H1 (cell line): ENCODE measurements around the gene TRPV4. TPM values are rescaled to one million over a fixed set of nuclear protein-coding genes. Genes with fewer than 3 reads are reported as not detected.

Source experiments
- CTCF ChIA-PET: fragments of 300-600 bp; sonication (Branson Sonifier 250); formaldehyde crosslinking; loops from one replicate; lab custom pipeline; 2021; ENCODE audit not compliant: partially characterized antibody; lab: Charles Lee
- POLR2A ChIA-PET: fragments of 300-600 bp; sonication (Branson Sonifier 250); formaldehyde crosslinking; loops from one replicate; lab custom pipeline; 2021; ENCODE audit warnings: inconsistent platforms; ENCODE audit not compliant: partially characterized antibody; lab: Charles Lee
- DNase-seq, 2 experiments: peaks; one replicate each; pipeline versions ENCODE4 v3.0.0 to v3.0.0-alpha.2; 2010 to 2022; ENCODE audit warnings: low spot score in 2 of 2, low read depth in 1 of 2, mixed read lengths in 1 of 2
- FAIRE-seq: peaks from 2 replicates; lab custom pipeline; 2011; peaks lifted over from hg19 to GRCh38; lab: Jason Lieb, UNC
- H2AFZ ChIP-seq: 2 replicates; pipeline ENCODE4 v1.8.1; 2012; ENCODE audit warnings: low read length, inconsistent platforms
- H2AK5ac ChIP-seq: 2 replicates; pipeline ENCODE4 v1.6.1; 2013; ENCODE audit warnings: low read depth, low read length
- H2BK120ac ChIP-seq: replicated peaks from 2 replicates; pipeline ENCODE3; 2013; ENCODE audit warnings: low read depth, low read length, inconsistent platforms
- H2BK12ac ChIP-seq: 2 replicates; pipeline ENCODE4 v1.6.1; 2013; ENCODE audit warnings: low read depth, low read length
- H2BK15ac ChIP-seq: 2 replicates; pipeline ENCODE4 v1.6.1; 2013; ENCODE audit warnings: low read length
- H2BK20ac ChIP-seq: 2 replicates; pipeline ENCODE4 v1.6.1; 2013; ENCODE audit warnings: low read length
- H2BK5ac ChIP-seq: 2 replicates; pipeline ENCODE4 v1.6.1; 2013; ENCODE audit warnings: low read depth, low read length
- H3K14ac ChIP-seq: 2 replicates; pipeline ENCODE4 v1.6.1; 2013; ENCODE audit warnings: inconsistent platforms; ENCODE audit not compliant: insufficient read length
- H3K18ac ChIP-seq: 2 replicates; pipeline ENCODE4 v1.6.1; 2013; ENCODE audit warnings: low read length; ENCODE audit errors: extremely low read depth
- H3K23ac ChIP-seq: 2 replicates; pipeline ENCODE4 v1.6.1; 2013; ENCODE audit warnings: inconsistent platforms; ENCODE audit not compliant: insufficient read length
- H3K23me2 ChIP-seq: 2 replicates; pipeline ENCODE4 v1.6.1; 2013; ENCODE audit warnings: low read depth, low read length
- H3K27ac ChIP-seq: 2 replicates; pipeline ENCODE4 v1.6.1; 2011; ENCODE audit warnings: low read depth, low read length, inconsistent platforms
- H3K27me3 ChIP-seq, 4 experiments: replicated peaks in 1 of 4; 1 replicate in 1 of 4; 2 replicates in 3 of 4; pipeline versions ENCODE4 v1.6.1 to v1.8.1; 2011 to 2013; ENCODE audit warnings: low read length in 3 of 4, mild to moderate bottlenecking in 3 of 4, inconsistent platforms in 2 of 4, mixed read lengths in 2 of 4, moderate library complexity in 1 of 4; ENCODE audit not compliant: control insufficient read depth in 3 of 4, insufficient read depth in 3 of 4; ENCODE audit errors: extremely low read depth in 1 of 4
- H3K36me3 ChIP-seq, 4 experiments: 2 replicates each; pipeline versions ENCODE4 v1.6.1 to v1.8.1; 2011 to 2013; ENCODE audit warnings: mild to moderate bottlenecking in 4 of 4, low read length in 3 of 4, moderate library complexity in 2 of 4, control low read depth in 1 of 4, inconsistent platforms in 1 of 4; ENCODE audit not compliant: insufficient read depth in 4 of 4, control insufficient read depth in 2 of 4
- H3K4ac ChIP-seq: replicated peaks from 2 replicates; pipeline ENCODE3; 2013; ENCODE audit warnings: low read length, low read depth, mixed read lengths, inconsistent platforms; ENCODE audit not compliant: insufficient read length
- H3K4me1 ChIP-seq, 4 experiments: replicated peaks in 1 of 4; 1 replicate in 1 of 4; 2 replicates in 3 of 4; pipeline versions ENCODE4 v1.6.1 to v1.8.1; 2011 to 2013; ENCODE audit warnings: low read length in 3 of 4, inconsistent platforms in 2 of 4, mixed read lengths in 1 of 4; ENCODE audit not compliant: insufficient read depth in 4 of 4, control insufficient read depth in 3 of 4
- H3K4me2 ChIP-seq, 2 experiments: 2 replicates each; pipeline versions ENCODE4 v1.6.1 to v1.8.1; 2011 to 2013; ENCODE audit warnings: low read depth in 2 of 2, low read length in 2 of 2, control low read depth in 1 of 2, inconsistent platforms in 1 of 2, mild to moderate bottlenecking in 1 of 2; ENCODE audit not compliant: insufficient read depth in 1 of 2
- H3K4me3 ChIP-seq, 4 experiments: fragments of 200-600, 300-600 bp in 1 of 4; sonication (generic), shearing (Covaris generic), sonication (Bioruptor Twin) in 1 of 4; 2 replicates each; pipeline versions ENCODE4 v1.5.1 to v1.8.1; 2011 to 2016; ENCODE audit warnings: low read length in 4 of 4, low read depth in 3 of 4, control low read depth in 2 of 4, inconsistent platforms in 2 of 4, mild to moderate bottlenecking in 2 of 4, mixed read lengths in 1 of 4, moderate library complexity in 1 of 4; ENCODE audit not compliant: insufficient read depth in 2 of 4; ENCODE audit errors: extremely low read depth in 1 of 4
- H3K56ac ChIP-seq: replicated peaks from 2 replicates; pipeline ENCODE3; 2013; ENCODE audit warnings: low read depth, mild to moderate bottlenecking, mixed read lengths, low read length, inconsistent platforms; ENCODE audit not compliant: insufficient read length
- H3K79me1 ChIP-seq: 2 replicates; pipeline ENCODE4 v1.6.1; 2013; ENCODE audit warnings: low read depth, low read length, control low read depth
- H3K79me2 ChIP-seq, 2 experiments: 2 replicates each; pipeline versions ENCODE4 v1.6.1 to v1.8.1; 2012 to 2013; ENCODE audit warnings: low read length in 2 of 2, mild to moderate bottlenecking in 2 of 2, inconsistent platforms in 1 of 2; ENCODE audit not compliant: insufficient read depth in 2 of 2, control insufficient read depth in 1 of 2
- H3K9ac ChIP-seq, 4 experiments: replicated peaks in 1 of 4; 1 replicate in 1 of 4; 2 replicates in 3 of 4; pipeline versions ENCODE4 v1.6.1 to v1.8.1; 2011 to 2013; ENCODE audit warnings: low read depth in 3 of 4, low read length in 3 of 4, control low read depth in 2 of 4, mild to moderate bottlenecking in 2 of 4, moderate library complexity in 2 of 4, inconsistent platforms in 1 of 4; ENCODE audit errors: extremely low read depth in 1 of 4
- H3K9me3 ChIP-seq, 2 experiments: 2 replicates each; pipeline versions ENCODE4 v1.6.1 to v1.8.1; 2012 to 2013; ENCODE audit warnings: mild to moderate bottlenecking in 2 of 2, moderate library complexity in 2 of 2, control low read depth in 1 of 2, inconsistent platforms in 1 of 2, low read depth in 1 of 2, low read length in 1 of 2, mixed read lengths in 1 of 2; ENCODE audit not compliant: insufficient read depth in 2 of 2
- H4K20me1 ChIP-seq, 2 experiments: replicated peaks in 1 of 2; 2 replicates each; pipeline versions ENCODE3 to v1.8.1; 2011 to 2013; ENCODE audit warnings: inconsistent platforms in 2 of 2, low read length in 2 of 2, mild to moderate bottlenecking in 1 of 2; ENCODE audit not compliant: insufficient read depth in 2 of 2, control insufficient read depth in 1 of 2
- H4K5ac ChIP-seq: 2 replicates; pipeline ENCODE4 v1.6.1; 2013; ENCODE audit warnings: low read length, low read depth, mixed read lengths, inconsistent platforms; ENCODE audit not compliant: insufficient read length
- H4K8ac ChIP-seq: 2 replicates; pipeline ENCODE4 v1.8.0; 2013; ENCODE audit warnings: mild to moderate bottlenecking, moderate library complexity, low read length, inconsistent platforms; ENCODE audit not compliant: insufficient read depth; ENCODE audit errors: extremely low read depth
- H4K91ac ChIP-seq: replicated peaks from 2 replicates; pipeline ENCODE3; 2013; ENCODE audit warnings: low read length, mixed read lengths, inconsistent platforms; ENCODE audit not compliant: insufficient read length
- CEBPB ChIP-seq: IDR thresholded peaks from 2 replicates; pipeline ENCODE4 v1.6.1; 2012; ENCODE audit warnings: low read depth, low read length
- EGR1 ChIP-seq: IDR thresholded peaks from 2 replicates; pipeline ENCODE4 v1.6.1; 2011; ENCODE audit warnings: low read depth, low read length, borderline replicate concordance
- EP300 ChIP-seq, 2 experiments: IDR thresholded peaks; 1 replicate in 1 of 2; 2 replicates in 1 of 2; pipeline ENCODE4 v1.6.1; 2011 to 2012; ENCODE audit warnings: low read depth in 2 of 2, low read length in 2 of 2, mild to moderate bottlenecking in 2 of 2, borderline replicate concordance in 1 of 2, inconsistent platforms in 1 of 2, moderate library complexity in 1 of 2
- HDAC6 ChIP-seq: IDR thresholded peaks from one replicate; pipeline ENCODE4 v1.7.1; 2012; ENCODE audit warnings: low read depth, mild to moderate bottlenecking, inconsistent platforms, low read length, moderate library complexity
- RFX5 ChIP-seq: IDR thresholded peaks from 2 replicates; pipeline ENCODE4 v1.6.1; 2011; ENCODE audit warnings: low read depth, low read length, improper control_type of control experiment, borderline replicate concordance
- TBP ChIP-seq: IDR thresholded peaks from 2 replicates; pipeline ENCODE4 v1.6.1; 2011; ENCODE audit warnings: low read depth, low read length, improper control_type of control experiment
- WGBS, 2 experiments: shearing (Covaris generic) in 1 of 2; methylation state at CpG; one replicate each; pipeline versions ENCODE4 v1.1.6 to v1.1.7; 2013 to 2015; ENCODE audit warnings: low lambda C conversion rate in 2 of 2, mixed read lengths in 2 of 2, inconsistent platforms in 1 of 2, low coverage in 1 of 2, missing lambda C conversion rate in 1 of 2; ENCODE audit not compliant: insufficient replicate concordance in 2 of 2, insufficient coverage in 1 of 2, insufficient read length in 1 of 2; ENCODE audit errors: extremely low coverage in 1 of 2, missing lambda C conversion rate in 1 of 2; 5-methylcytosine and 5-hydroxymethylcytosine counted together
- polyA plus RNA-seq, 7 experiments: library from polyadenylated mRNA; depleted of rRNA in 3 of 7; stranded (reverse) in 5 of 7; unstranded in 2 of 7; fragments of >200 nt in 5 of 7; fragments of 200-250 nt in 2 of 7; gene quantifications; 1 replicate in 5 of 7; 2 replicates in 1 of 7; 4 replicates in 1 of 7; pipeline versions ENCODE4 v1.2.1 to v1.2.3, GENCODE V29; 2011 to 2013; ENCODE audit warnings: missing spikeins in 2 of 7, mixed read lengths in 2 of 7
- total RNA-seq: library from RNA; stranded (reverse); fragmentation: NEBNext Ultra II Directional; extraction: Animal tissue kit (Norgen Biotek cat#: 25700); gene quantifications from 2 replicates; pipeline ENCODE4 v1.2.1, GENCODE V29; 2021
- TF ChIP-seq, protein P1 (sequence below): IDR thresholded peaks from 2 replicates; pipeline ENCODE4 v1.6.1; 2011; ENCODE audit warnings: low read length, improper control_type of control experiment

The TRPV4 gene
- total and polyA plus RNA-seq, 2 of the 8 experiments (the other 6 are each of a cell fraction or from before 2014, with no cell fraction given): 2.1 to 6.2 TPM

- Histone ChIP-seq H4K20me1 (no peaks in the 10 kb centered on the region), H3K18ac (no peak overlapping the region), H3K14ac (no peak overlapping the region), H3K9ac (no peak overlapping the region), H3K27ac (no peak overlapping the region), H2BK120ac (no peak overlapping the region), H2AFZ (no peak overlapping the region), H2BK20ac (no peak overlapping the region), H3K4me3 (no peak overlapping the region), H3K27me3 (no peaks in the 10 kb centered on the region; a peak in 1 of 7 replicates), H3K4ac (no peak overlapping the region), H2BK5ac (no peak overlapping the region), H3K36me3 (no peaks in the 10 kb centered on the region), H2BK12ac (no peak overlapping the region), H4K91ac (no peak overlapping the region), H4K5ac (no peak overlapping the region), H2AK5ac (no peak overlapping the region), H2BK15ac (no peak overlapping the region), H3K4me1 (peaks cover 0 to 6% (median 0%) of the 10 kb centered on the region in 4 experiments; a peak in 5 of 7 replicates), H4K8ac (no peak overlapping the region), H3K4me2 (no peak overlapping the region), H3K56ac (no peak overlapping the region), H3K9me3 (no peaks in the 10 kb centered on the region), H3K79me1 (no peaks in the 10 kb centered on the region; the same call in 1 of the 2 replicates), H3K79me2 (no peaks in the 10 kb centered on the region), H3K23ac (no peak overlapping the region), H3K23me2 (peaks cover 1% of the 10 kb centered on the region; the same call in 1 of the 2 replicates)
- 86% methylated on average over 19 of the region's 19 CpGs; no CpG with 5 or more reads in 1 of the 2 experiments for WGBS, 2 experiments
- POLR2A ChIA-PET: interaction anchor here (1.2 kb wide), 1 partner anchor 9 kb away, joined by 3 read pairs; no protein-coding TSS in a partner anchor
- DNase-seq: no peak
- FAIRE-seq: no peak
- TF ChIP-seq EP300 (IDR thresholded peaks at IDR 0.05; ENCODE audit: borderline replicate concordance in 1 of 2, low read depth in 2 of 2, low read length in 2 of 2): no peak
- no peak for TF ChIP-seq CEBPB
- TF ChIP-seq, protein P1, sequence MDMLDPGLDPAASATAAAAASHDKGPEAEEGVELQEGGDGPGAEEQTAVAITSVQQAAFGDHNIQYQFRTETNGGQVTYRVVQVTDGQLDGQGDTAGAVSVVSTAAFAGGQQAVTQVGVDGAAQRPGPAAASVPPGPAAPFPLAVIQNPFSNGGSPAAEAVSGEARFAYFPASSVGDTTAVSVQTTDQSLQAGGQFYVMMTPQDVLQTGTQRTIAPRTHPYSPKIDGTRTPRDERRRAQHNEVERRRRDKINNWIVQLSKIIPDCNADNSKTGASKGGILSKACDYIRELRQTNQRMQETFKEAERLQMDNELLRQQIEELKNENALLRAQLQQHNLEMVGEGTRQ: no peak
- no peak for TF ChIP-seq HDAC6
- TF ChIP-seq RFX5: no peak
- no peak for TF ChIP-seq EGR1
- TF ChIP-seq TBP: no peak
- CTCF ChIA-PET: interaction anchor here (0.6 to 9.4 kb wide), 7 partner anchors 15 to 100 kb away, joined by 3 to 92 read pairs (median 6); no protein-coding TSS in a partner anchor
Measured at GRCh38 chr12:109827566-109828550, 5.3 kb downstream of the TRPV4 start.
